ENCODE data around the gene NXPH3. TPM values are rescaled to one million over a fixed set of nuclear protein-coding genes. Genes with fewer than 3 reads are reported as not detected.

Gene NXPH3
- total and polyA plus RNA-seq, 2 experiments from 2014 or later = 0.77 to 1.2 TPM

DNA sequence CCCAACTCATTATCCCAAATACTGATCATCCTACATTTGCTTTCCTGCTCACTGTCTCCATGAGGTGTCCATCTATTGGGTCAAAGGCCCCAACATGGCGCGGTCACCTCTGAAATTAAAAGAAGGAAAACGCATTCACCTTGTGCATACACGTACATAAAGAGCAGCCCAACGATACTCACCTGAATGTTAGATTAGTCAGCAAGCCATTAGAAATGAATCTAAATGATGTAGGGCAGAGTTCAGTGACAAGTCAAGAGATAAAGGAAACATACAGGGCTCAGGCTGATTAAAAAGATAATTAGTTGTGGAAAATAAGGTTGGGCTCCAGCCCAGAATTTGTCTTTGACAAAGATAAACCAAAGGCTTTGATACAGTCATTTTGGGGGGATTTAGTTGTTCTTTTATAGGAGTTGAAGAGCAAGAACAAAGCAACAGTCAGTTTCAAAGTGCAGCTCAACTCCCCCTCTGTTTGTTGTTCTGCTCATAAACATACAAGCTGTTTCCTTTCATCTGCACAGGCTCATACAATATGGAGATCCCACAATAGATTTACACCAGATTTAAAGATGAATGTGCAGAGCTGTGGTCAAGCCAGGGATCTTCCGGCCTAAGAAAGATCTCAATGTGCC, 21.1 kb downstream of the NXPH3 start:
- no peak overlapping the region for H2AFZ ChIP-seq
- H3K9me2 ChIP-seq (replicated peaks; ENCODE audit: insufficient read depth) = no peaks in the 10 kb centered on the region
- no peaks in the 10 kb centered on the region for H3K4me1 ChIP-seq (ENCODE audit: insufficient read depth)
- whole genome bisulfite sequencing (ENCODE audit: low lambda C conversion rate, missing lambda C conversion rate) = 69% methylated on average over 6 of the region's 6 CpGs
- peak overlapping the region; percentile 13 for H3K27ac ChIP-seq
- H3K79me2 ChIP-seq = no peaks in the 10 kb centered on the region
- H4K20me1 ChIP-seq (ENCODE audit: insufficient read depth, poor library complexity, severe bottlenecking) = no peaks in the 10 kb centered on the region
- DNase-seq (ENCODE audit: low spot score) = no peak
- no peaks in the 10 kb centered on the region for H3K9me3 ChIP-seq (ENCODE audit: low read depth)
- H3K27me3 ChIP-seq = no peaks in the 10 kb centered on the region
- TF ChIP-seq, protein P1, sequence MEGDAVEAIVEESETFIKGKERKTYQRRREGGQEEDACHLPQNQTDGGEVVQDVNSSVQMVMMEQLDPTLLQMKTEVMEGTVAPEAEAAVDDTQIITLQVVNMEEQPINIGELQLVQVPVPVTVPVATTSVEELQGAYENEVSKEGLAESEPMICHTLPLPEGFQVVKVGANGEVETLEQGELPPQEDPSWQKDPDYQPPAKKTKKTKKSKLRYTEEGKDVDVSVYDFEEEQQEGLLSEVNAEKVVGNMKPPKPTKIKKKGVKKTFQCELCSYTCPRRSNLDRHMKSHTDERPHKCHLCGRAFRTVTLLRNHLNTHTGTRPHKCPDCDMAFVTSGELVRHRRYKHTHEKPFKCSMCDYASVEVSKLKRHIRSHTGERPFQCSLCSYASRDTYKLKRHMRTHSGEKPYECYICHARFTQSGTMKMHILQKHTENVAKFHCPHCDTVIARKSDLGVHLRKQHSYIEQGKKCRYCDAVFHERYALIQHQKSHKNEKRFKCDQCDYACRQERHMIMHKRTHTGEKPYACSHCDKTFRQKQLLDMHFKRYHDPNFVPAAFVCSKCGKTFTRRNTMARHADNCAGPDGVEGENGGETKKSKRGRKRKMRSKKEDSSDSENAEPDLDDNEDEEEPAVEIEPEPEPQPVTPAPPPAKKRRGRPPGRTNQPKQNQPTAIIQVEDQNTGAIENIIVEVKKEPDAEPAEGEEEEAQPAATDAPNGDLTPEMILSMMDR (IDR thresholded peaks at IDR 0.05; ENCODE audit: poor library complexity) = no peak
- no peak for TF ChIP-seq EZH2phosphoT487 (IDR thresholded peaks at IDR 0.05; ENCODE audit: low read depth, severe bottlenecking, unreplicated experiment)
- no peak for TF ChIP-seq EZH2 (IDR thresholded peaks at IDR 0.05; ENCODE audit: borderline replicate concordance)
- H3K4me2 ChIP-seq = no peak overlapping the region
- no peaks in the 10 kb centered on the region for H3K36me3 ChIP-seq (replicated peaks; ENCODE audit: insufficient read depth, low read depth)
- no peak overlapping the region for H3K4me3 ChIP-seq

- no peaks in the 10 kb centered on the region for H3K79me2 ChIP-seq
- H3K9me3 ChIP-seq (ENCODE audit: low read depth) = no peaks in the 10 kb centered on the region
- H3K9me2 ChIP-seq (replicated peaks; ENCODE audit: insufficient read depth) = no peaks in the 10 kb centered on the region
- no peaks in the 10 kb centered on the region for H3K36me3 ChIP-seq (replicated peaks; ENCODE audit: insufficient read depth, low read depth)
- no peaks in the 10 kb centered on the region for H3K4me1 ChIP-seq (ENCODE audit: insufficient read depth)
- no peak for TF ChIP-seq EZH2phosphoT487 (IDR thresholded peaks at IDR 0.05; ENCODE audit: low read depth, severe bottlenecking, unreplicated experiment)
- H3K27me3 ChIP-seq = no peaks in the 10 kb centered on the region
- H4K20me1 ChIP-seq (ENCODE audit: insufficient read depth, poor library complexity, severe bottlenecking) = no peaks in the 10 kb centered on the region
- no peak overlapping the region for H2AFZ ChIP-seq
- no peak overlapping the region for H3K4me2 ChIP-seq
- no peak for DNase-seq (ENCODE audit: low spot score)
- H3K27ac ChIP-seq = peak overlapping the region; percentile 13
- WGBS (ENCODE audit: low lambda C conversion rate, missing lambda C conversion rate) = 90% methylated on average over 4 of the region's 4 CpGs
- no peak overlapping the region for H3K4me3 ChIP-seq
Measured at GRCh38 chr17:49597436-49597835, 21.8 kb downstream of the NXPH3 start.

- H3K4me2 ChIP-seq = no peak overlapping the region
- H3K27me3 ChIP-seq = no peaks in the 10 kb centered on the region
- no peak for DNase-seq (ENCODE audit: low spot score)
- H3K4me1 ChIP-seq (ENCODE audit: insufficient read depth) = no peaks in the 10 kb centered on the region
- H3K27ac ChIP-seq = no peak overlapping the region
- TF ChIP-seq EZH2 (IDR thresholded peaks at IDR 0.05; ENCODE audit: borderline replicate concordance) (no peak), EZH2phosphoT487 (IDR thresholded peaks at IDR 0.05; ENCODE audit: low read depth, severe bottlenecking, unreplicated experiment) (no peak)
- TF ChIP-seq, protein P1 (IDR thresholded peaks at IDR 0.05; ENCODE audit: poor library complexity) = no peak
- no peaks in the 10 kb centered on the region for H3K9me3 ChIP-seq (ENCODE audit: low read depth)
- H4K20me1 ChIP-seq (ENCODE audit: insufficient read depth, poor library complexity, severe bottlenecking) = no peaks in the 10 kb centered on the region
- no peak overlapping the region for H2AFZ ChIP-seq
- no peaks in the 10 kb centered on the region for H3K79me2 ChIP-seq
- no peaks in the 10 kb centered on the region for H3K9me2 ChIP-seq (replicated peaks; ENCODE audit: insufficient read depth)
- H3K36me3 ChIP-seq (replicated peaks; ENCODE audit: insufficient read depth, low read depth) = no peaks in the 10 kb centered on the region
- no peak overlapping the region for H3K4me3 ChIP-seq
- 93% methylated on average over 8 of the region's 8 CpGs for WGBS (ENCODE audit: low lambda C conversion rate, missing lambda C conversion rate)
Measured at GRCh38 chr17:49597928-49598655, 22.4 kb downstream of the NXPH3 start.

- Histone ChIP-seq H4K20me1 (ENCODE audit: insufficient read depth, poor library complexity, severe bottlenecking) (no peaks in the 10 kb centered on the region), H3K27ac (no peak overlapping the region), H3K9me2 (replicated peaks; ENCODE audit: insufficient read depth) (no peaks in the 10 kb centered on the region), H3K36me3 (replicated peaks; ENCODE audit: insufficient read depth, low read depth) (no peaks in the 10 kb centered on the region), H3K79me2 (no peaks in the 10 kb centered on the region), H3K4me2 (no peak overlapping the region), H3K4me1 (ENCODE audit: insufficient read depth) (no peaks in the 10 kb centered on the region), H3K9me3 (ENCODE audit: low read depth) (no peaks in the 10 kb centered on the region), H3K27me3 (no peaks in the 10 kb centered on the region), H3K4me3 (no peak overlapping the region), H2AFZ (no peak overlapping the region)
- DNase-seq (ENCODE audit: low spot score) = no peak
- 79% methylated on average over 3 of the region's 3 CpGs for WGBS (ENCODE audit: low lambda C conversion rate, missing lambda C conversion rate)
- TF ChIP-seq EZH2 (IDR thresholded peaks at IDR 0.05; ENCODE audit: borderline replicate concordance) (no peak), EZH2phosphoT487 (IDR thresholded peaks at IDR 0.05; ENCODE audit: low read depth, severe bottlenecking, unreplicated experiment) (no peak)
- TF ChIP-seq, protein P1 (IDR thresholded peaks at IDR 0.05; ENCODE audit: poor library complexity) = no peak
Measured at GRCh38 chr17:49598918-49599317, 23.2 kb downstream of the NXPH3 start.
